Omental fat pad (tissue), 4 donors: ENCODE results near the gene IL32. TPM values are rescaled to one million over a fixed set of nuclear protein-coding genes. Genes with fewer than 3 reads are reported as not detected.

Experiments
- ATAC-seq: fragments of 150-250 bp; one replicate; pipeline ENCODE4 v1.9.1; 2016; ENCODE audit warnings: mild to moderate bottlenecking, moderate library complexity; ENCODE audit not compliant: low FRiP score
- DNase-seq: peaks from one replicate; pipeline ENCODE4 v3.0.0-alpha.2; 2019; ENCODE audit warnings: low spot score
- CTCF ChIP-seq, 3 donors: fragments of 450-650 bp; IDR thresholded peaks; one replicate each; pipeline ENCODE4 v1.5.1; 2016 to 2017; ENCODE audit warnings: antibody characterized with exemption in 3 of 3, mild to moderate bottlenecking in 3 of 3, moderate library complexity in 2 of 3
- total RNA-seq, 4 donors: library from RNA; depleted of rRNA; stranded (reverse); fragments of >200 nt; gene quantifications; one replicate each; pipeline ENCODE4 v1.1.0, GENCODE V29; 2016

IL32 gene
- total RNA-seq, 4 donors from 2014 or later: 16.5 to 73.0 (median 25.6) TPM

DNA sequence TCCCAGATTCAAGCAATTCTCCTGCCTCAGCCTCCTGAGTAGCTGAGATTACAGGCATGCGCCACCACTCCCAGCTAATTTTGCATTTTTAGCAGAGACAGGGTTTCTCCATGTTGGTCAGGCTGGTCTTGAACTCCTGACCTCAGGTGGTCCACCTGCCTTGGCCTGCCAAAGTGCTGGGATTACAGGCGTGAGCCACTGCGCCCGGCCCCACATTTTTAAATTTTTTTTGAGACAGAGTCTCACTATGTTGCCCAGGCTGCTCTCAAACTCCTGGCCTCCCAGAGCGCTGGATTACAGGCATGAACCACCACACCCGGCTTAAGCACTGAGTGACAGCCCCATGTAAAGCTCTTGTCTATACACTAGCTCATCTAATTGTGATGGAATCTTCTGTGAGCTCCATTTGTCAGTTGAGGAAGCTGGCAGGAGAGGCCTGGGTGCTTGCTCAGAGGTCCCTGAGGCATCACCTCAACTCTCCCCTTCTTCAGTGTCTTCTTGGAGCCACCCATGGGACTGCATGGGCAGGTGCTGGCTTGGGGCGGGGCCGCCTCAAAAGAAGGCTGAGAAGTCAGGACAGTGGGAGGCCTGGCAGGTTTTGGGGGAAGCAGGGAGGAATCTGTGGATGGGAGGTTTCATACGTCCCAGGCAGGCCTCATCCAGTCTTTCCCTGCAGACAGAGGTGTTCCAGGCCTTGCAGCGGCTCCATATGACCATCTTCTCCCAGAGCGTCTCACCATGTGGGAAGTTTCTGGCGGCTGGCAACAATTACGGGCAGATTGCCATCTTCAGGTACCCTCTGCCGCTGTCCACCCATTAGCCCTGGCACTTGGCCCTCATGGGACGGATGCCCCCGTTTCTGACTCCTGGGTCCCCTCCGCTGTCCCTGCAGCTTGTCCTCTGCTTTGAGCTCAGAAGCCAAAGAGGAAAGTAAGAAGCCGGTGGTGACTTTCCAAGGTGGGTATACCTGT lies 40.1 kb upstream of the IL32 start:
- ATAC-seq (no peak), DNase-seq (no peak)

GRCh38 chr16:3026003-3026378 lies 39.4 kb upstream of the IL32 start:
- ATAC-seq (no peak), DNase-seq (no peak)
- no peak for TF ChIP-seq CTCF (IDR thresholded peaks at IDR 0.05)

More for the DNA sequence above, 40.1 kb upstream of the IL32 start:
- TF ChIP-seq CTCF (IDR thresholded peaks at IDR 0.05): no peak

DNA sequence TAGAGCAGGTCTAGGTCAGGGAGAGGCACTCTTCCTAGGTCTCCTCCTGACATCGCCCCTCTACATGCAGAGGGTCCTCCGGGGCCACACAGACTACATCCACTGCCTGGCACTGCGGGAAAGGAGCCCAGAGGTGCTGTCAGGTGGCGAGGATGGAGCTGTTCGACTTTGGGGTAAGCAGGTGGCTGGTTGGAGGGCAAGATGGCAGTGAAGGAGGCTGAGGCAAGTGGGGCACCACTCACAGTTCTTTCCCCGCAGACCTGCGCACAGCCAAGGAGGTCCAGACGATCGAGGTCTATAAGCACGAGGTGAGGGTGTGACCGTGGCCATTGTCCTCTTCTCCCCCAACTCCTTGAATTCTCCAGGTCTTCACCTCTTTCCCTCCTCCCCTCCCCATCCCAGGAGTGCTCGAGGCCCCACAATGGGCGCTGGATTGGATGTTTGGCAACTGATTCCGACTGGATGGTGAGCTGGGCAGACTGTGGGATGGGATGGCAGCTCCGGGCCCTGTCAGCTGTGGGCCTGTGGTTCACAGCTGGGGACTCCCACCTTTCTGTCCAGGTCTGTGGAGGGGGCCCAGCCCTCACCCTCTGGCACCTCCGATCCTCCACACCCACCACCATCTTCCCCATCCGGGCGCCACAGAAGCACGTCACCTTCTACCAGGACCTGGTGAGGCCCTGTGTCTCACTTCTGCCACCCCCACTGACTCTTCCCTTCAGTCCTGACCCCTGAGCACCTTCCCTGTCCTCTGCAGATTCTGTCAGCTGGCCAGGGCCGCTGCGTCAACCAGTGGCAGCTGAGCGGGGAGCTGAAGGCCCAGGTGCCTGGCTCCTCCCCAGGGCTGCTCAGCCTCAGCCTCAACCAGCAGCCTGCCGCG lies 38.6 kb upstream of the IL32 start:
- no peak for TF ChIP-seq CTCF (IDR thresholded peaks at IDR 0.05)
- ATAC-seq: no peak
- no peak for DNase-seq

DNA sequence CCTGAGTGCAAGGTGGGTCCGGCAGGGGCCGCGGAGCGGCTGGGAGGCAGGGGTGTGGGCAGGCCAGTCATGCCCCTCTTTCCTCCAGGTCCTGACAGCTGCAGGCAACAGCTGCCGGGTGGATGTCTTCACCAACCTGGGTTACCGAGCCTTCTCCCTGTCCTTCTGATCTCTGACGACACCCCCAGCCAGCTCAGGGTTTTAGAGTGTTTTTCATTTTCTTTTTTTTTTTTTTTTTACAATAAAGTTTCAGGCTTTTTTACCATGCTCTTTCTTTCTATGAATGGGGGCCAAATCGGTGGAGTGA lies 38.0 kb upstream of the IL32 start:
- no peak for TF ChIP-seq CTCF (IDR thresholded peaks at IDR 0.05)
- ATAC-seq: no peak
- DNase-seq: no peak

DNA sequence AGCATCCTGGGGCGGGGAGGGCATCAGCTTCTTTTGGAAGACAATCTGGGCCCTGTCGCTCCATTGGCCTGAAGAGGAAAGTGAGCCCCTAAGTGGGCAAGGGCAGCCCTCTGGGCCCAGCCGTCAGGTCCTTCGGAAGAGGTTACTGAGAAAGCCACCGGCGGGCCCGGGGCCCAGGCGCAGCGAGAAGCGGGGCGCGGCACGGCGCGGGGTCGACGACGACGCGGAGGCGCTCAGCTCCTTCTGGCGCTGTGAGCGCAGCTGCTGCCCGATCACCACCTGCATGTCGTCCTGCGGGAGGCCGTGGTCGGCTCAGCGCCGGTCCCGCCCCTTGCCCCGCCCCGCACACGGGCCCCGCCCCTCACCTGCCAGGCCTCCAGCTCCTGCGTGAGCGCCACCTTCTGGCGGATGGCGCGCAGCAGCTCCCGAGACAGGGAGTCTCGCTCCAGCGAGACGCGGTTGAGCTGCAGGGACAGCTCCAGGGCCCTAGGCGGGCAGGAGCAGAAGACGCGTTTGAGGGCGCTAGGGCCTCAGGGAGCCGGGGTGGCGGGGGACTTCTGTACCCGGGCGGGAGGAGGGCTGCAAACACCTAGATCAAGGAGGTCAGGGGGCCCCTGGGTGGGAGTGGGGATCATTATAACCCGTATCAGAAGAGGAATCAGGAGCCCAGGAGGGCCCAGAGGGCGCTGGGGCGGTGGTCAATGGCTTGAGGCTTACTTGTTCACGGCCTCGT lies 37.3 kb upstream of the IL32 start:
- peak; percentile 82 for DNase-seq
- TF ChIP-seq CTCF (IDR thresholded peaks at IDR 0.05): no peak
- peak; percentile 28 for ATAC-seq

DNA sequence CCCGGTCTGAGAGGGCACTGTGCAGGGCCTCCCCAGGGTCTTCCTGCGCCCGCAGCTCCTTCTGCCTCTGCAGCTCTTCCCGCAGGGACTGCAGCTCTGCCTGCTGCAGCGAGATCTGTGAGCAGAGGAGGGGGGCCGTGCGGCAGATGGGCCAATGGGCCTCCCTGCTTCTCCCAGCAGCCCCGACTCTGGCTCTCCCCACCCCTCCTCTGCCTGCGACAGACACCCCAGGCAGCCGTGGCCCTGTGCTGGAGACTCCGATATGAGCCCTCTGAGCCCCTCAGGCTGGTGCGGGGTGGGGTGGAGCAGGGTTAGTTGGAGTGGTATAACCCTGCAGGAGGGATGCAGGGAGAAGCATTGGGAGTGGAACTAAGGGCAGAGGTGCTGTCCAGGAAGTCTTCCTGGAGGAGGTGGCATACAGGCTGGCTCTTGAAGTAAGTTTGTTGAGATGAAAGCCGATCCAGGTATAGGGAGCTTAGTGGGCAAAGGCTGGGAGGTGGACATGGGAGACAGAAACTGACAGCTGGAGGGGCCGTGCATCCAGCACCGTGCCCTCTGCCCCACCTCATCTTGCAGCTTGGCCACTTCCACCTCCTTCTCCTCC lies 36.6 kb upstream of the IL32 start:
- ATAC-seq (no peak), DNase-seq (no peak)
- TF ChIP-seq CTCF (IDR thresholded peaks at IDR 0.05): no peak
